ENCODE measurements around the gene SATL1.
"Not testable (repeated sequence)": the region's sequence is repeated elsewhere in the genome, so short reads cannot be mapped to it uniquely, and the experiment has no call there.

SATL1 gene

DNA sequence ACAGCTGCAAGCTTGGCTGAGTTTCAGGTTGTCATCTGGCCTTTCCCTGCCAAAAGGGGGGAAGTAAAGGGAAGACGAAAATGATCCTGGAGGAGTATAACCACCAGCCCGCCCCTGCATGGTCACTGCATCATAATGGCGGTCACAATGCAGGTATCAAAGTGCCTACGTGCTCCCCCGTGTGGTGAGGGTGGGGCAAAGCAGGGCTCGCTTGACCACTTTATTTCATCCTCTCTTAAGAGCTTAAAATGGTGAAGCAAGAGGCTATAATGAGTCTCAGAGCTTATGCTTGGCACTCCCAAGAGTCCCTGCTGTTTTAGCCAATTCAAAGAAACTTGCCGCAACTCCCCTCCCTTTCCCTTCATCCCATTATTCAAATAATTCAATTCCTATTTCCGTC lies 134.3 kb downstream of the SATL1 start:
- peak; percentile 25 for DNase-seq

DNA sequence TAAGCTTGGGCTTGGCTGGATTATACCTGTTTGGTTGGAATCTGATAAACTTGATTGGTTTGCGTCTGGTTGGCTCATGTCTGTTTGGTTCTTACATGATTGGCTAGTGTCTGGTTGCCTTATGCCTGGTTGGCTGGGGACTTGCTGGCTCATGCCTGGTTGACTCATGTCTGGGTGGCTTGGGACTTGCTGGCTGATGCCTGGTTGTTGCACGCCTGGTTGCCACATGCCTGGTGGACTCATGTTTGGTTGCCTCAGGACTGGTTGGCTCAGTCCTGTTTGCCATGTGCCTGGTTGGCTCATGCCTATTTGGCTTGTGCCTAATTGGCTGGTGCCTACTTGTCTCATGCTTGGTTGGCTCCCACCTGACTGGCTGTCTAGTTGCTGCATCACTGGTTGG lies 135.4 kb downstream of the SATL1 start:
- DNase-seq = no peak

GRCh38 chrX:85107407-85107806 lies 136.2 kb downstream of the SATL1 start:
- DNase-seq = no peak

- DNase-seq = no peak
Observed at GRCh38 chrX:85089321-85089840, 154.2 kb downstream of the SATL1 start.

DNA sequence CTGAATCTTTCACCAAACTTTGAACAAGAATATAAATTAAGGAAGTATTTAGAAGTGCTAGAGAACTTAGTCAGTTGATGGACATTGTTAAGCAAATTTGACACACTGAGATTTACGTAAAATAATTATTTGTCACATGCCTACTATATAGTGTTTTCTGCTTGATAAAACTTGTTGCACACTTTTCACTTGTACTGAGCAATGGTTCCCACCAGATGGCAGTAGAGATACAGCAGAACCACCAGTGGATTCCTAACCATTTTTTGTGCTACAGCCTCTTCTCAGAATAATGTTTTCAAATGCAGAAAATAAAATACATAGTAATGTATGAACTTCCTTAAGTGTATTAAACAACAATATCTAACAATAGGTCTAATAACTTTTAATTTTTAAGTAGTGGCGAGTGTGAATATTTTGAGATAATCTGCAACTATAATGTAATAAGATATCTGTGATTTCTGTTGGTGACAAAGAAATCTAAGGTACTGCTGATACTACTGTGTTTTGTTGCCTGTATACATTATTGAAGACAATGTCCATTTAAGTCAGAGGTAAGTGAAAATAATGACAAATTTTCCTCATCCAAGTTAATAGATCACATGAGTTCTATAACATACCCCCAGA lies 158.7 kb downstream of the SATL1 start:
- peak; percentile 30 for DNase-seq

- not testable (repeated sequence) for DNase-seq
Observed at GRCh38 chrX:85077247-85077646, 166.3 kb downstream of the SATL1 start.

GRCh38 chrX:85065512-85066198 lies 177.9 kb downstream of the SATL1 start:
- no peak for DNase-seq

- peak; percentile 22 for DNase-seq
Observed at GRCh38 chrX:85052636-85053343, 190.8 kb downstream of the SATL1 start.

DNA sequence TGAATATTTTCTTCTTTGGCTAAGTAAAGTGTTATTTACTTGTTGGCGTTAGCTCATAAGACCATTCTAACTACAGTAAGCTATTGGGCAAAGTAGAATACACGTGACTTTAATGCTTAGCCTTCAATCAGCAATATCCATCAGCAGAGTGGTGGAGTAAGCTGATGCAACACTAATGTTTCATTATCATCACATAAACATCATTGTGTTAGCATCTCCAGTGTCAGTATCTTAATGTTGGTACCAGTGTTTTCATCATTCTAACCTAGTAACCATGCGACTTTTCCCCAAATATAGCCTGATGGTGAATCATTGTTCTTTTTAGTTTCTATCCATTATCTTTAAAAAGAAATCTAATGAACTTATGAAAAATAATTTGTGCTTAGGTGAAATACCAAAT lies 191.4 kb downstream of the SATL1 start:
- DNase-seq = no peak

DNA sequence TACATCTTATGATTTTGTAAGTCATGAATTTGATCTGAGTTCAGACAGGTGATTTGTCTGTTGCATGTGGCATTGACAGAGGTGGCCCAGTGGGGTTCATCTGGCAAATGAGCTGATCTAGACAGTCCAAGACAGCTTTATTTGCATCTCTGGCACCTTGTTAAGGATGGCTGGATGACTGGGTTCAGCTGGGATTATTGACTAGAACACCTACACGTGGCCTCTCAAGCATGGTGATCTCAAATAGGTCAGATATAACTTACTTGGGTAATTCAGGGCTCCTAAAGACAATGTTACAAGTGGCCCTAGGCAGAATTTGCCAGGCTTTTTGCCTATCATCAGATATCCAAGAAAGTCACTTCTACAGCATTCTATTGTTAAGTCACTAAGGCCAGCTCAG lies 192.0 kb downstream of the SATL1 start:
- no peak for DNase-seq

All from hematopoietic multipotent progenitor cell treated with erythropoietin and hydrocortisone succinate and interleukin-3 and kit ligand, for 8 days (in vitro differentiated cells).